Neural progenitor cell (in vitro differentiated cells): Measurements from ENCODE around the gene DYSF. TPM values are rescaled to one million over a fixed set of nuclear protein-coding genes. Genes with fewer than 3 reads are reported as not detected.

Experiments used
- DNase-seq: peaks from one replicate; pipeline ENCODE4 v3.0.0-alpha.2; 2016; ENCODE audit warnings: low spot score
- H2AFZ ChIP-seq: fragments of 200-600 bp; sonication (generic); replicated peaks from 2 replicates; pipeline ENCODE4 v1.6.1; 2016; ENCODE audit warnings: antibody characterized with exemption
- H3F3A ChIP-seq: fragments of 200-600 bp; sonication (generic); 2 replicates; pipeline ENCODE4 v1.6.1; 2016; ENCODE audit warnings: antibody characterized with exemption, low read depth
- H3K27ac ChIP-seq: fragments of 200-600 bp; sonication (generic); 2 replicates; pipeline ENCODE4 v1.5.1; 2016; ENCODE audit warnings: mild to moderate bottlenecking
- H3K27me3 ChIP-seq: fragments of 200-600 bp; sonication (generic); 2 replicates; pipeline ENCODE4 v1.6.1; 2016; ENCODE audit warnings: mild to moderate bottlenecking, moderate library complexity
- H3K36me3 ChIP-seq: fragments of 200-600 bp; sonication (generic); 2 replicates; pipeline ENCODE4 v1.5.1; 2016
- H3K4me1 ChIP-seq: fragments of 200-600 bp; sonication (generic); 2 replicates; pipeline ENCODE4 v1.6.1; 2016; ENCODE audit warnings: mixed run types
- H3K4me2 ChIP-seq: fragments of 200-600 bp; sonication (generic); 2 replicates; pipeline ENCODE4 v1.6.1; 2016
- H3K4me3 ChIP-seq: fragments of 200-600 bp; sonication (generic); 2 replicates; pipeline ENCODE4 v1.5.1; 2016
- H3K79me2 ChIP-seq: fragments of 200-600 bp; sonication (generic); 2 replicates; pipeline ENCODE4 v1.6.1; 2016; ENCODE audit warnings: low read depth
- H3K9ac ChIP-seq: fragments of 200-600 bp; sonication (generic); 2 replicates; pipeline ENCODE4 v1.6.1; 2016
- H3K9me3 ChIP-seq: fragments of 200-600 bp; sonication (generic); 2 replicates; pipeline ENCODE4 v1.5.1; 2016; ENCODE audit warnings: low read depth
- H4K20me1 ChIP-seq: fragments of 200-600 bp; sonication (generic); 2 replicates; pipeline ENCODE4 v1.6.1; 2016; ENCODE audit warnings: low read depth
- H3K27ac Mint-ChIP-seq: 3 replicates; pipeline ENCODE4 v1.8.0; 2021; ENCODE audit warnings: mixed read lengths
- H3K27me3 Mint-ChIP-seq: 2 replicates; pipeline ENCODE4 v1.8.0; 2022; ENCODE audit warnings: low read depth, mild to moderate bottlenecking, inconsistent platforms, moderate library complexity, mixed read lengths; ENCODE audit not compliant: insufficient read depth
- H3K36me3 Mint-ChIP-seq: 3 replicates; pipeline ENCODE4 v1.8.0; 2021; ENCODE audit warnings: mixed read lengths
- H3K4me1 Mint-ChIP-seq: 3 replicates; pipeline ENCODE4 v1.8.0; 2021; ENCODE audit warnings: mixed read lengths
- H3K4me3 Mint-ChIP-seq: 3 replicates; pipeline ENCODE4 v1.8.0; 2021; ENCODE audit warnings: mild to moderate bottlenecking, moderate library complexity, mixed read lengths
- H3K9me3 Mint-ChIP-seq: 3 replicates; pipeline ENCODE4 v1.8.0; 2020; ENCODE audit warnings: mixed read lengths
- EZH2 ChIP-seq: fragments of 200-600 bp; sonication (generic); IDR thresholded peaks from 2 replicates; pipeline ENCODE4 v1.6.1; 2017; ENCODE audit warnings: antibody characterized with exemption, mild to moderate bottlenecking, moderate library complexity
- EZH2phosphoT487 ChIP-seq: fragments of 200-600 bp; sonication (generic); IDR thresholded peaks from 2 replicates; pipeline ENCODE4 v1.6.1; 2017; ENCODE audit warnings: antibody characterized with exemption
- total RNA-seq: library from RNA; depleted of rRNA; stranded (reverse); fragments of >200 nt; gene quantifications from 2 replicates; pipeline ENCODE4 v1.2.3, GENCODE V29; 2015; ENCODE audit warnings: low replicate concordance
- TF ChIP-seq, protein P1 (sequence below): fragments of 200-600 bp; sonication (generic); IDR thresholded peaks from 2 replicates; pipeline ENCODE4 v1.5.1; 2017; ENCODE audit warnings: antibody characterized with exemption, mild to moderate bottlenecking

Gene DYSF
- total RNA-seq, 1 donor from 2014 or later, result 0.39 TPM

DNA sequence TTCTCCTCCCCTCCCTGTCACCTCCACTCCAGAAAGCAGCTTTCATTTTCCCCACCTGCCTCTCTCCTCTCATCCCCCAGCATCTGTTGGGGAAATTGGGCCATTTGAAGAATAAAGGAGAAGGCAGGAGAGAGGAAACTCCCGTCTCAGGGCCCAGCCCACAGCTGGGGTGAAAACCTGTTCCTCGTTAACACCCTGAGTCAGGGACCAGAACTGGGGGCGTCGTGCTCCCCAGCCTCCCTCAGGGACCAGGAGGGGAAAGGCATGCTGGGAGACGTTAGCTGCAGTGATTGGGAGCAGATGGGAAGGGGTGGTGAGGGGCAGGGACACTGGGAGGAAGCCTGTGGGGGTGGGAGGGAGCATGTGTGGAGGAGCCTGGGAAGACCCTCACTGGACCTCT, 251.3 kb downstream of the DYSF start:
- TF ChIP-seq EZH2, result no peak
- TF ChIP-seq, protein P1, sequence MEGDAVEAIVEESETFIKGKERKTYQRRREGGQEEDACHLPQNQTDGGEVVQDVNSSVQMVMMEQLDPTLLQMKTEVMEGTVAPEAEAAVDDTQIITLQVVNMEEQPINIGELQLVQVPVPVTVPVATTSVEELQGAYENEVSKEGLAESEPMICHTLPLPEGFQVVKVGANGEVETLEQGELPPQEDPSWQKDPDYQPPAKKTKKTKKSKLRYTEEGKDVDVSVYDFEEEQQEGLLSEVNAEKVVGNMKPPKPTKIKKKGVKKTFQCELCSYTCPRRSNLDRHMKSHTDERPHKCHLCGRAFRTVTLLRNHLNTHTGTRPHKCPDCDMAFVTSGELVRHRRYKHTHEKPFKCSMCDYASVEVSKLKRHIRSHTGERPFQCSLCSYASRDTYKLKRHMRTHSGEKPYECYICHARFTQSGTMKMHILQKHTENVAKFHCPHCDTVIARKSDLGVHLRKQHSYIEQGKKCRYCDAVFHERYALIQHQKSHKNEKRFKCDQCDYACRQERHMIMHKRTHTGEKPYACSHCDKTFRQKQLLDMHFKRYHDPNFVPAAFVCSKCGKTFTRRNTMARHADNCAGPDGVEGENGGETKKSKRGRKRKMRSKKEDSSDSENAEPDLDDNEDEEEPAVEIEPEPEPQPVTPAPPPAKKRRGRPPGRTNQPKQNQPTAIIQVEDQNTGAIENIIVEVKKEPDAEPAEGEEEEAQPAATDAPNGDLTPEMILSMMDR, result no peak
- TF ChIP-seq EZH2phosphoT487, result no peak
- no peaks in the 10 kb centered on the region for H3F3A ChIP-seq
- H3K27me3 ChIP-seq, result no peaks in the 10 kb centered on the region
- H4K20me1 ChIP-seq, result no peaks in the 10 kb centered on the region
- no peak overlapping the region for H3K4me3 ChIP-seq
- no peak overlapping the region for H2AFZ ChIP-seq
- no peak overlapping the region for H3K4me2 ChIP-seq
- H3K9me3 Mint-ChIP-seq, result no peaks in the 10 kb centered on the region
- H3K36me3 ChIP-seq, result no peaks in the 10 kb centered on the region
- H3K4me1 ChIP-seq, result peaks cover 13% of the 10 kb centered on the region
- no peak overlapping the region for H3K9ac ChIP-seq
- H3K27ac ChIP-seq, result no peak overlapping the region
- H3K4me1 Mint-ChIP-seq, result peaks cover 26% of the 10 kb centered on the region
- H3K27me3 Mint-ChIP-seq, result peaks cover 9% of the 10 kb centered on the region
- DNase-seq, result no peak
- no peak overlapping the region for H3K4me3 Mint-ChIP-seq
- no peaks in the 10 kb centered on the region for H3K79me2 ChIP-seq
- H3K27ac Mint-ChIP-seq, result no peak overlapping the region
- no peaks in the 10 kb centered on the region for H3K36me3 Mint-ChIP-seq
- H3K9me3 ChIP-seq, result no peaks in the 10 kb centered on the region

DNA sequence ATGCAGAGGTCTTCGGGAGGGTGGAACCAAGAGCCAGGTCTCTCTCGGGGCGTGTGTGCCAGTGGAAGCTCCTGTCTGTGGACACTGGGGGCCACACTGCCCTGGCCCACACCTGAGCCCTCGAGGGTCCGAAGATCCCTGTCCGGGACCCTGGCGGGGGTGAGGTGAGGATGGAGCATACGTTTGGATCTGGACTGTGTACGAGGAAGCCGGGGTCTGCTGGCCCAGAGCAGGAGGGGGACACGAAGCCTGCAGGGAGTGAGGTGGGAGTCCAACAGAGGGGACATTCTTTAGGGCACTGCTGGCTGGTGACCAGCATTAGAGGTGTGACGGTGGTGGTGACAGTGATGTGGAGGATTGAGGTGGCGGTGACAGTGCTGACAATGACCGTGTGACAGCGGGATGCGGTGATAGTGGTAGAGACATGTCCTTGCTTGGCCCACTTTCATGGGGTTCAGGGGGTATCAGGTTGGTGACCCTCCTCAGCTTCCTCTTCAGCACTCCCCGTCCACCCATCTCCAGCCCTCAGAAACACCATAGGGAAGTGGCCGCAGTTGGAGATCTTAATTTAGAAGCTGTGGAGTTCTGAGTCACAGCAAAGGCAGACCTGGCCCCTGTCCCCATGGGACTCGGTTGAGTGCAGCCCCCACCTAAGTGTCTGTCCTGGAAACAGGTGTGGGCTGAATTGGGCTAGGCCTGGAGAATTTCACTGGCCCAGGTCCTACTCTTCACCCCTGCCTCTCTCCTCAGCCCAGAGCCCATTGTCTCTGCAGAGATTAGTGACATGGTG, 252.0 kb downstream of the DYSF start:
- no peak overlapping the region for H3K4me3 ChIP-seq
- H3K4me2 ChIP-seq, result no peak overlapping the region
- H3K36me3 Mint-ChIP-seq, result no peaks in the 10 kb centered on the region
- H3K27me3 Mint-ChIP-seq, result peaks cover 9% of the 10 kb centered on the region
- peaks cover 21% of the 10 kb centered on the region for H3K4me1 Mint-ChIP-seq
- H3K9me3 Mint-ChIP-seq, result no peaks in the 10 kb centered on the region
- no peak overlapping the region for H3K27ac ChIP-seq
- no peaks in the 10 kb centered on the region for H3K36me3 ChIP-seq
- H3K27me3 ChIP-seq, result no peaks in the 10 kb centered on the region
- H3F3A ChIP-seq, result no peaks in the 10 kb centered on the region
- no peak overlapping the region for H3K9ac ChIP-seq
- H3K27ac Mint-ChIP-seq, result peak overlapping the region; percentile 70
- H4K20me1 ChIP-seq, result no peaks in the 10 kb centered on the region
- H3K79me2 ChIP-seq, result no peaks in the 10 kb centered on the region
- H2AFZ ChIP-seq, result no peak overlapping the region
- no peak for DNase-seq
- no peak overlapping the region for H3K4me3 Mint-ChIP-seq
- peaks cover 11% of the 10 kb centered on the region for H3K4me1 ChIP-seq
- TF ChIP-seq EZH2phosphoT487 (no peak), EZH2 (no peak)
- TF ChIP-seq, protein P1, result no peak
- no peaks in the 10 kb centered on the region for H3K9me3 ChIP-seq

DNA sequence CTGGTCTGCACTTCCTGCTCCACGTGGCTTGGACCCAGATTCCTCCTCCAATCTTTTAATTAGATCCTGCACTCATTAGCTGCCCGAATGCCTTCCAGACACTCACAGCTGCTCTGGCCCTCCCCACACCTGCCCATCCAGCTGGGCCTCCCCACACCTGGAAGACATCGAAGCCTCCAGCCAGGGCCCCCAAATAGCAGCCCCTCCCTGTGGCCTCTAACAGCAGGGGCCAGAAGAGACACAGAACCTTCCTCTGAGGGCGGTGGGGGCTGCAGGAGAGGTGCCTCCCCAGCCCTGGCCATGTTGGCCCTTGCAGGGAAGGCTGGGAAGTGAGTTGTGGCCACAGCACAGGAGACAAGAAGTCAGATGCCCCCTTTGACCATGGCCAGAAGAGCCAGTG, 252.8 kb downstream of the DYSF start:
- TF ChIP-seq EZH2 (no peak), EZH2phosphoT487 (no peak)
- TF ChIP-seq, protein P1, result no peak
- no peak overlapping the region for H3K4me3 ChIP-seq
- no peak overlapping the region for H3K27ac ChIP-seq
- Mint-ChIP-seq H3K36me3 (no peaks in the 10 kb centered on the region), H3K9me3 (no peaks in the 10 kb centered on the region), H3K4me3 (no peak overlapping the region), H3K4me1 (peaks cover 16% of the 10 kb centered on the region), H3K27me3 (peaks cover 10% of the 10 kb centered on the region), H3K27ac (no peak overlapping the region)
- H4K20me1 ChIP-seq, result no peaks in the 10 kb centered on the region
- H3K27me3 ChIP-seq, result no peaks in the 10 kb centered on the region
- no peaks in the 10 kb centered on the region for H3K36me3 ChIP-seq
- no peaks in the 10 kb centered on the region for H3K79me2 ChIP-seq
- no peak overlapping the region for H2AFZ ChIP-seq
- no peaks in the 10 kb centered on the region for H3F3A ChIP-seq
- DNase-seq, result no peak
- peaks cover 4% of the 10 kb centered on the region for H3K4me1 ChIP-seq
- no peak overlapping the region for H3K4me2 ChIP-seq
- no peaks in the 10 kb centered on the region for H3K9me3 ChIP-seq
- H3K9ac ChIP-seq, result no peak overlapping the region
